ENCODE data around the gene TAF11L13.

- TF ChIP-seq POLR2AphosphoS5 (IDR thresholded peaks at IDR 0.05) (no peak), CTCF (IDR thresholded peaks at IDR 0.05) (no peak)
Observed at GRCh38 chr5:17604951-17605350, 26.9 kb upstream of the TAF11L13 start.
